ENCODE measurements around the gene AAMDC.

The AAMDC gene

DNA sequence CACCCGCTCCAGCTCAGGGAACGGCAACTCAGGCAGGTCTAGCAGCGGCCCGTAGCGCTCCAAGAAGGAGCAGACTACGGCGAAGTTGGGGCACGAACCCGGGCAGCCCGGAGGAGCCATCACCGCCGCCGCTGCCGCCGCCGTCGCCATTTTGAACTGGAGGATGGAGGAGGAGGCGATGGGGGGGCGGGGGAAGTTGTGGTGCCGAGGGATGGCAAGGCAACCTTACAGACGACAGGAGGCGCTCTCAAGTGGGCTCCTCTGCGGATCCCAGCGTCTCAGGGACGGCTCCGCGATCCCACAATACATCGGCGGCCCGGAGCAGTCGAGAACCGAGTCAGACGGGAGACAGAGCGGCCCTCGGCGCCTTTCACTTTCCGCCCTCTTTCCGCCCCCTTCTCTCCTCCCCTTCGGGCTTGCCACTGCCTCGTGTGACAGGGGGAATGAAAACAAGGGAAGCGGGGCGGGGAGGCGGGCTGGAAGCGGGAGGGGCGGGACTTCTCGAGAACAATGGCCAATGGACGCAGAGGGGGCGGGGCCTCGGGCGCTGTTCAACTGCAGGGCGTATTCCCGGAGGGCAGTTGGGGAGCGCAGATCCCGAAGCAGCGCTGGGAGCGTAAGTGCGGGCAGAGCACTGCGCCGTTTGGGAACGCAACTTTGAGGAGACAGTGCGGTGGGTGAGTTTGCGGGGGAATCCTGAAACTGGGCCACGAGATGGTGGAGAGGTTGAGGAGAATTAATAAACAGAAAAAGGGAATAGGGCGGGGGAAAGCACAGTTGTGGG lies at the start of gene AAMDC, which contains the start of gene RSF1:
TSS of gene AAMDC (plus strand) at position 580 of the 784 bp plus-strand sequence. CDS start 21,353 bp downstream, outside the sequence.
TSS of gene RSF1 (minus strand) at position 158 of the 784 bp plus-strand sequence. CDS start at position 150, 8 bp downstream.
- peak; percentile 97 for DNase-seq (ENCODE audit: low read depth in 2 of 2)

GRCh38 chr11:77775936-77776335 lies 45.0 kb upstream of the AAMDC start:
- no peak for DNase-seq (ENCODE audit: low read depth in 2 of 2)

DNA sequence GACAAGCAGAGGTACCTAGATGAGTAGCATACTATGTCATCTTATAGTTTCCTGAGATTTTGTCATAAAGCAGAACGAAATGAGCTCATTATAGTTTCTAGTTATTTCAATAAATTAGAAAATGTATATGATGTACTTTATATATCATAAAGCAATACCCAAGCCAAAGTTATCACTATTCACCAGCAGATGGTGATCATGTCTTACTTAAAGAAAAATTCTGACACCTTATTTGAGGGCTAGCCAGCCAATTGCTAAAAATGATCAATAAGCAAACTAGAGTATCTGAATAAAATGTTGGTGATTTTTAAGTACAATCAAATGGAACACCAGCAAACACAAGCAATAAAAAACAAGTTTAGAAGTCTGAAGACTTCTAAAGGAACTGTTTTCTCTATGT lies 44.5 kb upstream of the AAMDC start:
- no peak for DNase-seq (ENCODE audit: low read depth in 2 of 2)

DNA sequence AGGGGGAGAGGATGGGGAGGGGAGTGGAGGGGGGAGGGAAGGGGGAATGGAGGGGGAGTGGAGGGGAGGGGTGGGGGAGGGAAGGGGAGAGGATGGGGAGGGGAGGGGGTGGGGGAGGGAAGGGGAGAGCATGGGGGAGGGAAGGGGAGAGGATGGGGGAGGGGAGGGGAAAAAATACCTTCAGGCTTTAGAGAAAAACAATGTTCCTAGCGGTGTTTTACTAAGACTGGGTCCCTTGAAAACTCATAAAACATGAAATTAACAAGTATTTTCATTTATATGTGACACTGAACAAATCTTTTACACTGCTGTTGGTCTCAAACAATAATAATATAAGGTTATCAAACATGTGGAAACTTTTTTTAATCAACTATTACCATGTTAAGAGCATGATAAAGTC lies 42.8 kb upstream of the AAMDC start:
- no peak for DNase-seq (ENCODE audit: low read depth in 2 of 2)

DNA sequence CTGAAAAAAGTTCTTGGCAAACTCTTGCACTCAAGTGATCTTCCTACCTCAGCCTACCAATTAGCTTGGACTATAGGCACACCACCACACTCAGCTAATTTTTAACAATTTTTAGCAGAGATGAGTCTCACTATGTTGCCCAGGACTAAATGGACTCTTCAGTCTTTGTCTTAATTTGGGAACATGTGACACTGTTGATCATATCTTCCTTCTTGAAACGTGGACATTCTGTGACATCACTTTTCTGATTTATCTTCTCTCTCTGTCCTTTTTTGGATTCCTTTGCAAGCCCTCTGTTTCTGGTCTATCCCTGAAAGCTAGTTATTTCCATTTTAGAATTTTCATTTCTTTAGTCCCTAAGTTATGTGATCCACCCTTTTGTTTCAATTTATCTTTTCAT lies 42.4 kb upstream of the AAMDC start:
- no peak for DNase-seq (ENCODE audit: low read depth in 2 of 2)

DNA sequence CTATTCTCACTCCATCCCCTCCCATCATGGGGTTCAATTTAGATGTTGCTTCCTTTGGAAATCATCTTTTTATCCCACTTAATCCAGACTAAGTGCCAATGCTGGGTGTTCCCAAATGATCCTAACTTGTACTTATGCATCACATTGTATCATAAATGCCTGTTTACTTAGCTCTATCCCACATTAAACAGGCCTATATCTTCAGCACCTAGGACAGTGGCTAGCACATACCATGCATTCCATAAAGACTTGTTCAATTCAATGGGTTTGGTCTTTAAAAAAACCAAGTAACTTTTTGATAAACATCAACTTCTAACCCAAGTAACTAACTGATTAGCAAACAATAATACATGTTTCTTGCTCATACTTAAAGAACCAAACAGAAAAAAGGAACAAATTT lies 41.0 kb upstream of the AAMDC start:
- DNase-seq (ENCODE audit: low read depth in 2 of 2) = no peak

DNA sequence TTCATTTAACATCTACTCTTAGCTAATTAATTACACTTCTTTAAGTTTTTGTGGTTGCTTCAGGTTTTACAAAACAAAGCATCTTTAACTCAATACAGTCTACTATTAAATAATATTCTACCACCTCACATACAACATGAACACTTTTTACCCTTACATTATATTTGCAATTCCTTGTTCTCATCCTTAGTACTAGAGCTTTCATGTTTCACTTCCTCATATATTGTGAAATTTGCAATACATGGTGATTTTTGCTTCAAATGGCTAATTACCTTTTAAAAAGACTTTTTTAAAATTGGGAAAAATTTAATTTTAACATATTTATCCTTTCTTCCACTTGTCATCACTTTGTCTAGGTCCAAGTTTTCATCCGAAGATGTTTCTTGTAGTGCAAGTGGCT lies 37.9 kb upstream of the AAMDC start:
- no peak for DNase-seq (ENCODE audit: low read depth in 2 of 2)

GRCh38 chr11:77784572-77784971 lies 36.4 kb upstream of the AAMDC start:
- no peak for DNase-seq (ENCODE audit: low read depth in 2 of 2)

- no peak for DNase-seq (ENCODE audit: low read depth in 2 of 2)
Measured at GRCh38 chr11:77789061-77789730, 31.7 kb upstream of the AAMDC start.

DNA sequence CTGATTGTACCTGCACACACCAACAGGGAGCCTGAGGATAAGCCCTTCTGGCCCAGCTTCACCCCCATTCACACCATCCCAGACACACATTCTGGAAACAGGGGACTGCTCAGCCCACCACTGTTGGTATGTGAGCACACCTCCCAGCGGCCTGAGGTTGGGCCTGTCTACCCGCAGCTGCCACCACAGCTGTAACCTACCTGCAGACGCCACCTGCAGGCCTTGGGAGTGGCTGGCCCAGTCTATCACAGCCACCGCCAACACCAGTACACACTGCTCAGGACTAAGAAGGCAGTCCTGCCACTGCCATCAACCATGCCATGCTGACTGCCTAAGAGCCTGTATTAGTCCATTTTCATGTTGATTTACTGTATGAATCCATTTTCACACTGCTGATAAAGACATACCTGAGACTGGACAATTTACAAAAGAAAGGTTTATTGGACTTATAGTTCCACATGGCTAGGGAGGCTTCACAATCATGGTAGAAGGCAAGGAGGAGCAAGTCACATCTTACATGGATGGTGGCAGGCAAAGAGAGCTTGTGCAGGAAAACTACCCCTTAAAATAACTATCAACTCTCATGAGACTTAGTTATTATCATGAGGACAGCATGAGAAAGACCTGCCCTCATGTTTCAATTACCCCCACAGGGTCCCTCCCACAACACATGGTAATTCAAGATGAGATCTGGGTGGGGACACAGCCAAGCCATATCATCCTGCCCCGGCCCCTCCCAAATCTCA lies 31.0 kb upstream of the AAMDC start:
- no peak for DNase-seq (ENCODE audit: low read depth in 2 of 2)

DNA sequence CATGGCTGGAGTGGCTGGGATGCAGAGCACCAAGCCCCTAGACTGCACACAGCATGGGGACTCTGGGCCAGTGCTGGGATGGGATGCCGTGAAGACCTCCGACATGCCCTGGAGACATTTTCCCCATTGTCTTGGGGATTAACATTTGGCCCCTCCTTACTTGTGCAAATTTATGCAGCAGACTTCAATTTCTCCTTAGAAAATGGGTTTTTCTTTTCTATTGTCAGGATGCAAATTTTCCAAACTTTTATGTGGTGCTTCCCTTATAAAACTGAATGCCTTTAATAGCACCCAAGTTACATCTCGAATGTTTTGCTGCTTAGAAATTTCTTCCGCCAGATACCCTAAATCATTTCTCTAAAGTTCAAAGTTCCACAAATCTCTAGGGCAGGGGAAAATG lies 29.6 kb upstream of the AAMDC start:
- no peak for DNase-seq (ENCODE audit: low read depth in 2 of 2)

- no peak for DNase-seq (ENCODE audit: low read depth in 2 of 2)
Measured at GRCh38 chr11:77793972-77794371, 27.0 kb upstream of the AAMDC start.

DNA sequence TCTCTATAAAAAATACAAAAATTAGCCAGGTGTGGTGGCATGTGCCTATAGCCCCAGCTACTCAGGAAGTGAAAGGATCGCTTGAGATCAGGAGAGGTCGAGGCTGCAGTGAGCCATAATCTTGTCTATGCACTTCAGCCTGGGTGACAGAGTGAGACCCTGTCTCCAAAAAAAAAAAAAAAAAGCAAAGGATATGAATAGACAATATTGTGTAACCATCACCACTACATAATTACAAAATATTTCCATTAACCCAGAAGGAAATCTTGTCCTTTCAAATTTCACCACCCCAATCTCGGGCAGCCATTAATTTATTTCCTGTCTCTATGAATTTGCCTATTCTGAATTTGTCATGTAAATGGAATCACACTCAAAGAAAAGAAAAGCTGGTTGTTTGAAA lies 21.6 kb upstream of the AAMDC start:
- no peak for DNase-seq (ENCODE audit: low read depth in 2 of 2)

- DNase-seq (ENCODE audit: low read depth in 2 of 2) = no peak
Measured at GRCh38 chr11:77800449-77800848, 20.5 kb upstream of the AAMDC start.

- DNase-seq (ENCODE audit: low read depth in 2 of 2) = no peak
Measured at GRCh38 chr11:77801477-77801876, 19.5 kb upstream of the AAMDC start.

DNA sequence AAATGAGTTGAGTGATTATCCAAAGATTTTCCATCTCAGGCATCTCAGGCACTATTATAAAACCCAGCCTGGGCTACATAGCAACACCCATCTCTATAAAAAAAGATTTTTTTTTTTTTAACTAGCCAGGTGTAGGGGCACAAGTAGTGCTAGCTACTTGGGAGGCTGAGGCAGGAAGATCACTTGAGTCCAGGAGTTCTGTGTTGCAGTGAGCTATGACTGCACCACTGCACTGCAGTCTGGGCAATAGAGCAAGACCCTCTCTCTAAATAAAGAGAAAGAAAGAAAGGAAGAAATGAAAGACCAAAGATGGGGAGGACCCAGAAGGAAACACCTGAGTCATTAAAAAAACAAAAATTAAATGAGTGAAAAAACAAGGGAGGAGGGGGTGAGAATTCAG lies 14.5 kb upstream of the AAMDC start:
- DNase-seq (ENCODE audit: low read depth in 2 of 2) = no peak

GRCh38 chr11:77806993-77807392 lies 14.0 kb upstream of the AAMDC start:
- no peak for DNase-seq (ENCODE audit: low read depth in 2 of 2)

DNA sequence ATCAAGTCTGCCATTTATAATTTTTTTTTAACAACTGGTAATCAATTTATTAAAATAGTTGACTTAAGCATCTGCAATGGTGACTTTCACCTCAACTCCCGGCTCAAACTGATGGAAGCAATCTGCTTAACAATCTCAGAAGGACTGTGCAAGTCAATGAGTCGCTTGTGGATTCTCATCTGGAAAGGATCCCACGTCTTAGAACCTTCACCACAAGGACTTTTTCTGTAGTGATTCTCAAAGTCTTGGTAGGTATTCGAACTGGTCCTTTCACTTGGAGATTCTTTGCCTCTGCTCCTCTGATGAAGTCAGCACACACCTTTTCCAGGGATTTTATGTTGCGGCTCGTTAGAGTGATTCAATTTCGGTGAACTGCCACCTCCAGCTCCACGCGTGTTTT lies 7.7 kb upstream of the AAMDC start:
- DNase-seq (ENCODE audit: low read depth in 2 of 2) = no peak

GRCh38 chr11:77814848-77815247 lies 6.1 kb upstream of the AAMDC start:
- no peak for DNase-seq (ENCODE audit: low read depth in 2 of 2)

- no peak for DNase-seq (ENCODE audit: low read depth in 2 of 2)
Measured at GRCh38 chr11:77815459-77815858, 5.5 kb upstream of the AAMDC start.

DNA sequence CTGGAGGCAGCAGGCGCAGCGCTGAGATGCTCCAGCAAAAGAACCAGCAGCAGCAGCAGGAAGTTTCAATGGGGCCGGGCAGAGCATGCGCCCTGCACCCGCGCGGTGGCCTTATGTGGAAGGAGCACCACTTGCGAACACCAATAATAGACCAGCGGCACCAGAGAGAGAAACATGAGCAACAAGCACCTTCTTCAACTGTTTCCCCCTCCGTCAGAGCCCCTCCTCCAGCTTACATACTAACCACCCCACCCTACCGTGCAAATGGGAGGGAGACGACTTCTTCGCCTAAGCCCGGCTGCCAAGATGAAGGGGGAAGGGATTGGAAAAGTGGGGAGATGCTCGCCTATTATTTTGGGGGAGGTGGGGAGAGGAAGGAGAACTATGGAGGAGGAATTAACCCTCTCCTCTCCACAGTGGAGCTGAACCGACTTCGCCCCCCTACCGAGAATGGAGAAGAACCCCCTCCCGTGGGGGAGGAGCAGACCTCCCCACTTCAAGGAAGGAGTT lies 1.5 kb upstream of the AAMDC start:
- DNase-seq (ENCODE audit: low read depth in 2 of 2) = peak; percentile 73 to 75

DNA sequence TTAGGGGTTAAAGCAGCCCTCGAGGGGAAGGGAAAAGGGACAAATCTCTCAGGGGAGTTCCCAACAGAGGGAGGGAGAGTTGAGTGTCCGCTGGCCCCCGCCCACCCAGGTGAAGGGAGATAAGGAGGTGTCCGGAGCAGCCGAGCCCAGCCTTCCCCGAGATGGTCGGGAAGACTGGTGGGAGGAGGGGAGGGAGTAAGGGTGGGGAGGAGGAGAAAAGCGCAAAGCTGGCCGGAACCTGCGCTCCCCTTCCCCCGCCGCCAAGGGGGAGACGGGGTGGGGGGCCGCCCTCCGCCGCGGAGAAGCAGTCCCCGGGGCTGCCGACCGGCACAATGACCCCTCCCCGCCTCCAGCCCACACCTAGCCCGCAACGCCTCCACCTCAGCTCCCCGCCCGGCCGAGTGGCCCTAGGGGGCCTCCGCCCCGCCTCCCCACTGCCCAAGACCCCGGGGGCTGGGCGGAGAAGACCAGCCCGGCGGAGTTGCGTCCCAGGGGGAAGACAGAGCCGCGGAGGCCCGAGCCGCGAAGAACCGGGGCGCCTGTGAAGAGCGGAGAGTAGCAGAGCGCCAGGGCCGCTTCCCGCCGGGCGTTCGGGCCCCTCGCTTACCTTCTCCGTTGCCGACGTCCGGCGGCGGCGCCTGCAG lies 901 bp upstream of the AAMDC start:
- DNase-seq (ENCODE audit: low read depth in 2 of 2) = peak; percentile 9 to 18

All from activated CD4-positive, alpha-beta T cell treated with anti-CD3 and anti-CD28 coated beads for 24 hours (primary cell).